ENCODE data around the gene RPS6KA5.
A peak's percentile ranks its signal among the peaks of the same experiment; 100 is the strongest.
"Not testable (repeated sequence)": the region's sequence is repeated elsewhere in the genome, so short reads cannot be mapped to it uniquely, and the experiment has no call there.

RPS6KA5 gene

DNA sequence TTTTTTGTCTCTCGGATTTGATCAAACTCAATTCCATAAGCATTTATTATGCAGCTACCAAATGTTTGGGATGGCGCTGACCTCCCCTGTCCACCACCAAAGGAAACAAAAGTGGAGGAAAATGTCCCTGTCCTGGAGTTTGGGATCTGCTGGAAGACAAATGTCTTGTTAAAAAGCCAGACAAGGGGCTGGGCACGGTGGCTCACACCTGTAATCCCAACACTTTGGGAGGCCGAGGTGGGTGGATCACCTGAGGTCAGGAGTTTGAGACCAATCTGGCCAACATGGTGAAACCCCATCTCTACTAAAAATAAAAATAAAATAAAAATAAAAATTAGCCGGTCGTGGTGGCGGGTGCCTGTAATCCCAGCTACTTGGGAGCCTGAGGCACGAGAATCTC is 221.9 kb downstream of the RPS6KA5 start:
- not testable (repeated sequence) for DNase-seq (ENCODE audit: low read depth in 2 of 2, low spot score in 1 of 2)

GRCh38 chr14:90837355-90837754 is 223.1 kb downstream of the RPS6KA5 start:
- DNase-seq (ENCODE audit: low read depth in 2 of 2, low spot score in 1 of 2) = no peak

GRCh38 chr14:90836692-90837063 is 223.8 kb downstream of the RPS6KA5 start:
- no peak for DNase-seq (ENCODE audit: low read depth in 2 of 2, low spot score in 1 of 2)

- no peak for DNase-seq (ENCODE audit: low read depth in 2 of 2, low spot score in 1 of 2)
These were observed 228.6 kb downstream of the RPS6KA5 start for GRCh38 chr14:90831821-90832220.

DNA sequence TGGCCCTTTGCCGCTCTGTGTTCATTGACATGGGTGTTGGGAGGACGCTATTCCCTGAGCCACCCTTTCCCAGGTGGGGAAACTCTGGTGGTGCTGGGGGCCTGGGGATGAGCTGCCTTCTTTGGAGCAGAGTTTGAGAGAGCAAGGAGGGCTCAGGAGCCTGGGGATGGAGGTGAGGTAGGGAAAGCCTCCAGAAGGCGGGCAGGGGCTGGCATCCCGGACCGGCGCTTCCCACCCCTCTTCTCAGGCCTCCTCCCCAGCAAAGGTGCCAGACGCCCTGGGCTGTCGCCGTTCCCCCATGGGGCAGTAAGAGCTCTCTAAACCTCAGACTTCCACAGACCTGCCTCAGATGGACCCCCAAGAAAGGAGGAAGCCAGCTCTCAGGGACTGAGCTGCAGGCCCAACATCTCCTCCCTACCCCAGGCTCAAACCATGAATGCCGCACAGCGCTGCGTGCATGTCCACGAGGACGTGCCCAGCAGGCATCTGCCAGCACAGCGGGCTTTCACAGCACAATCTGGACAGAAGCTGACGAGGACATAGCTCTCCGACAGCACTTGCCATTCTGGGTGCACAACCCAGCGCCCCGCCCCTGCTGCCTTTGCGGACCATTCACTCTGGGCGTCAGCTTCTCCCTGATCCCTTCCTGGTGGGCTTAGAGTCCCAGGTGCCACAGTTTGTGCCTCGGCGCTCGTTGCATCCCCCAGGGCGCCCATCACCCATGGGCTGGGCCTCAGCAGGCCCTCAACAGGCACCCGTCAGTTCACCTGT is 229.3 kb downstream of the RPS6KA5 start:
- no peak for DNase-seq (ENCODE audit: low read depth in 2 of 2, low spot score in 1 of 2)

DNA sequence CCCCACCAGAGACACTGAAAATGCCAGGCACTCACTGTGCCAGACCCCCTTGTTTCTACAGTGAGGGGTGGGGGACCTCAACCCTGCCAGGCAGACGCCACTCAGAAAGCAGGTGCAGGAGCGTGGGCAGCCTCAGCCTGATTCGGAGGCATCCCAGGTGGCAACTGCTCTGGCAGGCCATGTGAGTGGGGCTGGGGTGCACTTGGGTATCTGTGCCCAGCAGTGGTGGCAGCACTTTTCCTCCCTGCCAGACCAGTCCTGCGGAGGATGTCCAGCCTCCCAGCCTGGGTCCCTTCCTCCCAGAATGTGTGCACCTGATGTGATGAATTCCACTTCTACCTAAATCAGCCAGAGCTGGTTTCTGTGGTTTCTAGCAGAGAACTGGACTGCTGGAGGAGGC is 230.8 kb downstream of the RPS6KA5 start:
- no peak for DNase-seq (ENCODE audit: low read depth in 2 of 2, low spot score in 1 of 2)

GRCh38 chr14:90828642-90829487 is 231.6 kb downstream of the RPS6KA5 start:
- DNase-seq (ENCODE audit: low read depth in 2 of 2, low spot score in 1 of 2) = no peak

DNA sequence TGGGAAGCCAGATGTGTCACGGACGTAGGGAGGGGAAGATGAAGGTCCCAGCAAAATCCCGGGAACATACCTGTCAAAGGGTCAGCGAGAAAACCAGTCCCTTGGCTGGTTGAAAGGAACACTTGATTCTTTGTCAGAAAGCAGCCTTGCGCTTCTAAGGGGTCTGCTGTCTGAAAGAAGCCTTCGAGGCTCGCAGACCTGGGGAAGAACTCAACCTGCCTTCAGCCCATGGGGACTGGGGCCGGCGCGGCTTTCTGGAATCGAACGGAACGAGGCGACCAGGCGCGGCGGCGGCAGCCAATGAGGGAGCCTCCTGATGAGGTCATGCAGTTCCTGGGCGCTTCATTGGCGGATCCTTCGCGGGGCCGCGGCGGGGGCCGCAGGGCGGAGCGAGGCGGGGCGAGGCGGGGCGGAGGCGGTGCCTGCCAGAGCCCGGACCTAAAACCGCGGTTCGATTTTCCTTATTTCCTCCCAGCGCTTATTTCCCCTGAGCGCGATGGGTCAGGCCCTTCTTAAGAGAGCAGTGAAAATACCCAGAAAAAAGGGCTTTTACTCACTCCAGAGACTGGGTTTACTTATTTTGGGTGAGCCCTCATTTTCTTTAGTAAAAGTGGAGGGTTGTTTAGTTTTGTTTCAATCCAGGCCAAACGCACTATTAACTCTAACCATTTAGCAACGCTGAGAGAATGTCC is 232.4 kb downstream of the RPS6KA5 start:
- peak; percentile 81 to 85 for DNase-seq (ENCODE audit: low read depth in 2 of 2, low spot score in 1 of 2)

- DNase-seq (ENCODE audit: low read depth in 2 of 2, low spot score in 1 of 2) = not testable (repeated sequence)
These were observed 236.9 kb downstream of the RPS6KA5 start for GRCh38 chr14:90823542-90823941.

DNA sequence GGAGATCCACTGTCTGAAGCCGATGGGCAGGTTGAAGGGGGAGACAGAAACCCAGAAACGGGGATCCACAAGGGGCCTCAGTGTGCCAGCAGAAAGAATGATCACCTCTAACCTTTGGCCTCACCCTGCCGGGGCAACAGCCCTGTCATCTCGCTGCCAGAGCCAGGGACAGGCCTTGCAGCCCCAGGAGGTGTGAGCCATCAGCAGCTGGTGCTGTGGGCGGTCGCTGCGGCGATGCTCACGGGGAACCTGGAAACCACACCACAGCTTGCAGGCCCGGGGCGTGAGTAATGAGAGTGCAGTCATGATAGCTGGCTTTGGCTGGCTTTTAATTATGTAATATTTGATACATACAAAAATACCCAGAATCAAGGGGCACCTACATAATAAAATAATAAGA is 239.5 kb downstream of the RPS6KA5 start:
- peak; percentile 36 to 46 for DNase-seq (ENCODE audit: low read depth in 2 of 2, low spot score in 1 of 2)

GRCh38 chr14:90819734-90820393 is 240.6 kb downstream of the RPS6KA5 start:
- no peak for DNase-seq (ENCODE audit: low read depth in 2 of 2, low spot score in 1 of 2)

DNA sequence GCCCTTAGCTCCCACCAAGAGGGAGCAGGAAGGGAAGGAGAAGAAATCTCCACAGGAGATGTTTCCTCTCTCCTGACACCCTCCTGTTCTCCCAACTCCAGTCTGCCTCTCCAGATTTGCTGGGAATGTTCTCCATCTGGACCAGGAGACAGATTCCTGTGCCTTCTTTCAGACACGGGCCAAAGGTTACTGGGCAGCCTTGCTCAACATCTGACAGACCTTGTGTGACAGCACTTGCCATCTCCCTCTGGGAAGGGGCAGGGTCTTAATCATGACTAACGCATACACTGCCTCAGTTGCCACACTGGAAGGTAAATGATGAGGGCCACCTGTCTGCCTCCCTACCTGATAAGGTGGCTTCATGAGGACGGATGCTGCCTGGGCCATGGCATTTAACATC is 241.7 kb downstream of the RPS6KA5 start:
- no peak for DNase-seq (ENCODE audit: low read depth in 2 of 2, low spot score in 1 of 2)

DNA sequence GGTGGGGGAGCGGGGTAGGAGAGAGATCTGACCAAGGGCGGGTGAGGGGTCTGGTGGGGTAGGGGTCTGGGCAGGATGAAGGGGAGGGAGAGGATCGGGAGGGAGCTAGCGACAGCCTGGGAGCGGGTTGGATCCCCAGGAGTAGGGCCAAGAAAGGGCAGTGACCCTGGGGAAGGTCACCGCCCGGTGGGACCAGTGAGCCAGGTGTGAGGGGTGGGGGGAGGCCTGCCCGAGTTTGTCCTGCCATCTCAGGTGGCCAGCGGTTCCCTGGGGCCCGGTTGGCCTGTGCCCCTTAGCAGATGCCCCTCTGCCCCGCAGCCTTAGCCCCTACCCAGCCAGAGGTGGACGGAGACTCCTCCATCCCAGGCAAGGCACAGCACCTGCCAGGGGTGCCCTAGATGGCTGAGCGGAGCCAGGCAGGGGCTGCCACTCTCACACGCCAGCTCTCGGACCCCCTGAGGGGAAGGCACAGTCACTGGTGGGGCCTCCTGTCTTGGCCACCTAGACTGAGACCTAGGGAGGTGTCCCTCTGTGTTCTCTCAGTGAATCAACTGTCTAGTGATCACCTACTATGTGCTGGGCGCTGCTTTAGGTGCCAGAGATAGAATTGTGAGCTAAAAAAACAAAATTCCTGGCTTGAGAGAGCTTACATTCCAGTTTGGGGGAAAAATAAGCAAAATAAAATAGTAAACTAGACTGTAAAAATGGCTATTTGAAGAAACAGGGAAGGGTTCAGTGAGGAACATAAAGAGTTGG is 243.6 kb downstream of the RPS6KA5 start:
- DNase-seq (ENCODE audit: low read depth in 2 of 2, low spot score in 1 of 2) = no peak

DNA sequence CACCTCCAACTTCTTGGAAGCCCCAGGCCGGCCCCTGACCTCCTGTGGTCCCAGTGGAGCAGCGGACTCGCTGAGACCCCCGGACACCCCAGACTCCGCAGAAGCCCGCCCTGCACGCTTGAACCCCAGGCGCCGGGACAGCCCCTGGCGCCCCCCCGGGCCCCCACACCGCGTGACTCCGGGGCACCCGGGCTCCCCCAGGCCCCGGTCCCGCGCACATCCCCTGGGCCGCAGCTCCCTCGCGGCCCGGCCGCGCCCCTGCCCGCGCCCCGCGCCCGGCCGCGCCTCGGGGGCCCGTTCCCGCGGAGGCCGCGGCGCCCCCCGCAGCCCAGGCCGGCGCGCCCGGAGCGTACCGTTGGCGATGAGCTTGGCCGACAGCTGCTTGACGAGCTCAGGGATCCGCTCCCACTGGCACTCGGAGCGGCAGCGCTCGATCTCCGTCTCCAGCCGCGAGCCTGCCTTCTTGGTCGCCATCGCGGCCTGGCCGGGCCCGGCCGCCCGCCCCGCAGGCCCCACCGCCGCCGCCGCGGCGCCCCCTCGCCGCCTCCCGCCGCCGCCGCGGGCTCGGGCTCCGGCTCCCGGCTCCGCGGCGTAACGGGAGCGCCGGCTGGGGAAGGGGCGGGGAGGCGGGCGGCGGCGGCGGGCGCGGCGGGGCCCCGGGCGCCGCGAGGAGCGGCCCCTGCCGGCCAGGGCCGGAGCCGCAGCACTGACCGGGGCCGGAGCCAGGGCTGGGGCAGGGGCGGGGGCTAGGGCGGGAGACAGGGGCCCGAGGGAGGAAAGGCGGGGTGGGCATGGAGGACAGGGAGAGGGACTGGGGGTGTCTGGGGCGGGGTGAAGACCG is 244.4 kb downstream of the RPS6KA5 start, which contains the start of gene TTC7B:
TTC7B (minus strand) TSS at position 609 of the 841 bp plus-strand sequence; CDS start at position 474, 135 bp downstream.
- no peak for DNase-seq (ENCODE audit: low read depth in 2 of 2, low spot score in 1 of 2)

DNA sequence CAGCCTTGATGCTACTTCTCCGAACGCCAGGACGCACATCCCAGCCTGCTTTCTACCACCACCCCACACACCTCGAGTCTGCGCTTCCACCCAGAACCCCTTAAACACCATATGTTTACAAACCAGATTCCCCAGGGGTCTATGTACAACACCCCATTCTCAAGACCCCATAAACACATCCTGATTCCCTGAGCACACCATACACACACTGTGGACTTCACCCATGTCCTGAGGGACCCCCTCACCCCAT is 244.9 kb downstream of the RPS6KA5 start:
- no peak for DNase-seq (ENCODE audit: low read depth in 2 of 2, low spot score in 1 of 2)

DNA sequence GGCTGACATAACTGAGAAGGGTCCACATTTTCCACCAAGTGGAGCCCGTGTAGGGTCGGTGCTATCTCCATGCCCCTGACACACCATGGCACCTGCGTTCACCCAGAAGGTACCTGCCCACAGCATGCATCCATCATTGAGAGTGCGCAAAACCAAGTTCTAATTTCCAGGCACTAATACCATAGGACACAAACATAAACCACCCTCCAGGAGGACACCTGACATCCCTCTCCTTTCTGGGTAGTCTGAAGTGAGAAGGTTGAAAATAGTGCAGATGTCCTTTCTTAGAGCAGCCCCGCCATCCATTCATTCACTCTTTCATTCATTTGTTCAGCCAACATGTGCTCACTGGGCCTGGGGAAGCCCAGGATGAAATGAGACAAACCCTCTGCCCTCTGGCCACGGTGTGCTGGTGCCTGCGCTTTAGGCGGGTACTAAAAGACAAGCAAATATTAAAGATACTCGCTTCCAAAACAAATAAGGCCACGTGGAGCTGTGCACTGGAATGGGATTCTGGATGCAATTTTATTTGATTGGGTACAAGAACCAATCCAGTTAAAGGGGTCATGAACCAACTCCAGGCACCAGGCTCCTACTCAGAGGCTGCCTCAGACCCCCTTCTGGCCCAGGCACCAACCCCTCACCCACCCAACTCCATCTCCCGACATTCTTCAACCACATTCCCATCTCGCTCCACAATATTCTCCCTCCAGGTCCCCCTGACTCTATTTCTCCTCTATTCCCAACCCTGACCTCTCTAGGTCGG is 245.5 kb downstream of the RPS6KA5 start:
- no peak for DNase-seq (ENCODE audit: low read depth in 2 of 2, low spot score in 1 of 2)

- no peak for DNase-seq (ENCODE audit: low read depth in 2 of 2, low spot score in 1 of 2)
These were observed 247.0 kb downstream of the RPS6KA5 start for GRCh38 chr14:90813442-90813841.

GRCh38 chr14:90812109-90812508 is 248.3 kb downstream of the RPS6KA5 start:
- DNase-seq (ENCODE audit: low read depth in 2 of 2, low spot score in 1 of 2) = no peak

GRCh38 chr14:90811641-90812040 is 248.8 kb downstream of the RPS6KA5 start:
- DNase-seq (ENCODE audit: low read depth in 2 of 2, low spot score in 1 of 2) = no peak

All from stimulated activated CD8-positive, alpha-beta memory T cell treated with anti-CD3 and anti-CD28 coated beads, Interleukin-4, amount 100 ng/mL, for 1 hour (primary cell).